ENCODE results near the gene HK3. TPM values are rescaled to one million over a fixed set of nuclear protein-coding genes. Genes with fewer than 3 reads are reported as not detected.

The HK3 gene
- total RNA-seq, 6 experiments from 2014 or later = 2.3 to 21.1 (median 9.1) TPM

GRCh38 chr5:176882567-176882903 lies 16.6 kb downstream of the HK3 start:
- H3K4me3 ChIP-seq = no peak overlapping the region
- no peak for TF ChIP-seq POLR2A (IDR thresholded peaks at IDR 0.05)
- TF ChIP-seq, protein P1, sequence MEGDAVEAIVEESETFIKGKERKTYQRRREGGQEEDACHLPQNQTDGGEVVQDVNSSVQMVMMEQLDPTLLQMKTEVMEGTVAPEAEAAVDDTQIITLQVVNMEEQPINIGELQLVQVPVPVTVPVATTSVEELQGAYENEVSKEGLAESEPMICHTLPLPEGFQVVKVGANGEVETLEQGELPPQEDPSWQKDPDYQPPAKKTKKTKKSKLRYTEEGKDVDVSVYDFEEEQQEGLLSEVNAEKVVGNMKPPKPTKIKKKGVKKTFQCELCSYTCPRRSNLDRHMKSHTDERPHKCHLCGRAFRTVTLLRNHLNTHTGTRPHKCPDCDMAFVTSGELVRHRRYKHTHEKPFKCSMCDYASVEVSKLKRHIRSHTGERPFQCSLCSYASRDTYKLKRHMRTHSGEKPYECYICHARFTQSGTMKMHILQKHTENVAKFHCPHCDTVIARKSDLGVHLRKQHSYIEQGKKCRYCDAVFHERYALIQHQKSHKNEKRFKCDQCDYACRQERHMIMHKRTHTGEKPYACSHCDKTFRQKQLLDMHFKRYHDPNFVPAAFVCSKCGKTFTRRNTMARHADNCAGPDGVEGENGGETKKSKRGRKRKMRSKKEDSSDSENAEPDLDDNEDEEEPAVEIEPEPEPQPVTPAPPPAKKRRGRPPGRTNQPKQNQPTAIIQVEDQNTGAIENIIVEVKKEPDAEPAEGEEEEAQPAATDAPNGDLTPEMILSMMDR (IDR thresholded peaks at IDR 0.05) = no peak
- H3K27ac ChIP-seq = no peak overlapping the region
- 17% methylated on average over 4 of the region's 6 CpGs for WGBS (ENCODE audit: insufficient coverage, low coverage, low lambda C conversion rate, missing lambda C conversion rate)
- DNase-seq (no peak), ATAC-seq (no peak)
- intact Hi-C loops (cut with DNase I) = no loop called here
- H3K4me1 ChIP-seq = no peaks in the 10 kb centered on the region
- no peaks in the 10 kb centered on the region for H3K9me3 ChIP-seq
- H3K36me3 ChIP-seq = no peaks in the 10 kb centered on the region
- no peaks in the 10 kb centered on the region for H3K27me3 ChIP-seq

GRCh38 chr5:176881816-176882566 lies 17.2 kb downstream of the HK3 start:
- H3K36me3 ChIP-seq = no peaks in the 10 kb centered on the region
- H3K27me3 ChIP-seq = no peaks in the 10 kb centered on the region
- ATAC-seq (no peak), DNase-seq (peak in 1 of 3 donors; percentile 51)
- no peaks in the 10 kb centered on the region for H3K9me3 ChIP-seq
- TF ChIP-seq, protein P1 (IDR thresholded peaks at IDR 0.05) = no peak
- no peak for TF ChIP-seq POLR2A (IDR thresholded peaks at IDR 0.05)
- intact Hi-C loops (cut with DNase I) = no loop called here
- H3K4me1 ChIP-seq = no peaks in the 10 kb centered on the region
- no peak overlapping the region for H3K27ac ChIP-seq
- 89% methylated on average over 7 of the region's 25 CpGs for WGBS (ENCODE audit: insufficient coverage, low coverage, low lambda C conversion rate, missing lambda C conversion rate)
- no peak overlapping the region for H3K4me3 ChIP-seq

DNA sequence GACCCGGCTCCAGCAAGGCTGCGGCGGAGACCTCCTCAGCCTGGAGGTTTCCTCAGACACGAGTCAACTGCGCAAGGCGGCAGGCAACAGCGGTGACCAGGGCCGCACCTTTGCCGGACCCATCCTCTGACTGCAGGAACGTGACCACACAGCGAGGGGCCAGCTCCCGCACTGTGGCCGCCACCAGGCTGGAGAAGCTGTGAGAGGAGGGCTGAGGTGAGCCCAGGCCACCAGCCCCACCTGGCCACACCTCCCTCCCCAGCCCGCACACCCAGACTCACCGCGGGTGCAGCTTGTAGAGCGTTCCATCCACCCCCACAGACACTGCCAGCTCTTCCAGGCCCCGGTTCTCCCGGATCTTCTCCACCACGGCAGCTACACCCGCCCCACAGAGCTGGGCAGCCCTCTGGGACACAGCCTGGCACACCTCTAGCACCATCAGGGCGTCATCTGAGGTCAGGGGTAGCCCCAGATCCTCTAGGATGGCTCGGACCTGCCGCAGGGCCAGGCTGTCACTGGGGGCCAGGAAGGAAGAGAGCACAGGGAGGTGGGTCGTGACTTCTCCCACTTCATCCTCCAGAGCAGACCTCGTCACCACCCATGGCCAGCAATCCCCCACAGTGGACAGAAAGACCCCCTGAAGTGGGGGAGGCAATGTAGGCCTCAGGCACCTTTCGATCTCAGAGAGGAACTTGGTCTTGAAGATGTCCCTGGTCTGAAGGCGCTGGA lies 18.0 kb downstream of the HK3 start:
- ATAC-seq (no peak), DNase-seq (peak in 1 of 3 donors; percentile 45)
- H3K27me3 ChIP-seq = no peaks in the 10 kb centered on the region
- no peaks in the 10 kb centered on the region for H3K4me1 ChIP-seq
- no peak overlapping the region for H3K27ac ChIP-seq
- WGBS (ENCODE audit: insufficient coverage, low coverage, low lambda C conversion rate, missing lambda C conversion rate) = 60% methylated on average over 3 of the region's 28 CpGs
- no peak for TF ChIP-seq POLR2A (IDR thresholded peaks at IDR 0.05)
- intact Hi-C loops (cut with DNase I) = no loop called here
- no peaks in the 10 kb centered on the region for H3K36me3 ChIP-seq
- no peaks in the 10 kb centered on the region for H3K9me3 ChIP-seq
- H3K4me3 ChIP-seq = no peak overlapping the region

DNA sequence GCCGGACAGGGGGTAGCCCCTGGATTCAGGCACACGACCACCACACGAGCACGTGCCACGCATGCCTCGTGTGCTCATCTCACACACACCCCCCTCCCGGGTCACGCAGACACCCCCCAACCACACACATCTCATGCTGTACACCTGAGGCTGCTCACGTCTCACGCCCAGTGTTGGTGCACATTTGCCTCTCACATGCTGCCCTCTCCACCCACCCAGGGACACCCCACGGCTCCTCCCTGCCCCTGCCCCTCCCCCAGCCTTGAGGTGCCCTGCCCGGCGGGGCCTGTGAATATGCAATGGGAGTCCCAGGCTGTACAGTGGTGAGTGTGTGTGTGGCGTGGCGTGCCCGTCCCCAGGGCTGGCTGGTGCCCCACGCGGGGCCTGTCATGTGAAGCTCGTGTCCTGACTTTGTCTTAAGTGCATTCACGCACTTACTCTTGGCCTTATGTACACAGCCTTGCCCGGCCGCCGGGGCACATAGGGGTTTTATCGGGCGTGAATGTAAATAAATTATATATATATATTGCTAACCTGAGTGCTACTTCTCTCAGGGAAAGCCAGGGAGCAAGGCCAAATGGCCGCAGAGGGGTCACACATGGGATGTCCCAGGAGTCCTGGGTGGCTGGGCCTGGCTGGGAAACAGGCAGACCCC lies 18.7 kb downstream of the HK3 start:
- H3K27ac ChIP-seq = no peak overlapping the region
- 65% methylated on average over 4 of the region's 26 CpGs for WGBS (ENCODE audit: insufficient coverage, low coverage, low lambda C conversion rate, missing lambda C conversion rate)
- H3K36me3 ChIP-seq = no peaks in the 10 kb centered on the region
- H3K4me1 ChIP-seq = no peaks in the 10 kb centered on the region
- TF ChIP-seq, protein P1 (IDR thresholded peaks at IDR 0.05) = no peak
- TF ChIP-seq POLR2A (IDR thresholded peaks at IDR 0.05) = no peak
- H3K9me3 ChIP-seq = no peaks in the 10 kb centered on the region
- H3K4me3 ChIP-seq = no peak overlapping the region
- intact Hi-C loops (cut with DNase I) = no loop called here
- no peaks in the 10 kb centered on the region for H3K27me3 ChIP-seq
- DNase-seq (no peak), ATAC-seq (no peak)

Data from right lobe of liver (tissue), 6 donors.